Peyer's patch (tissue), 4 donors: ENCODE measurements around the gene ACOT7.

Source experiments
- POLR2A ChIP-seq, 2 donors: fragments of 450-650 bp; IDR thresholded peaks; one replicate each; pipeline ENCODE4 v1.5.1; 2017; ENCODE audit warnings: antibody characterized with exemption in 2 of 2, mild to moderate bottlenecking in 2 of 2, moderate library complexity in 2 of 2
- TF ChIP-seq, protein P1 (sequence below), 6 experiments: fragments of 450-650 bp in 4 of 6; fragments of 200-600 bp in 2 of 6; sonication (generic) in 1 of 6; IDR thresholded peaks; one replicate each; pipeline ENCODE4 v1.5.1; 2017 to 2019; ENCODE audit warnings: antibody characterized with exemption in 6 of 6, mild to moderate bottlenecking in 3 of 6, moderate library complexity in 1 of 6

DNA sequence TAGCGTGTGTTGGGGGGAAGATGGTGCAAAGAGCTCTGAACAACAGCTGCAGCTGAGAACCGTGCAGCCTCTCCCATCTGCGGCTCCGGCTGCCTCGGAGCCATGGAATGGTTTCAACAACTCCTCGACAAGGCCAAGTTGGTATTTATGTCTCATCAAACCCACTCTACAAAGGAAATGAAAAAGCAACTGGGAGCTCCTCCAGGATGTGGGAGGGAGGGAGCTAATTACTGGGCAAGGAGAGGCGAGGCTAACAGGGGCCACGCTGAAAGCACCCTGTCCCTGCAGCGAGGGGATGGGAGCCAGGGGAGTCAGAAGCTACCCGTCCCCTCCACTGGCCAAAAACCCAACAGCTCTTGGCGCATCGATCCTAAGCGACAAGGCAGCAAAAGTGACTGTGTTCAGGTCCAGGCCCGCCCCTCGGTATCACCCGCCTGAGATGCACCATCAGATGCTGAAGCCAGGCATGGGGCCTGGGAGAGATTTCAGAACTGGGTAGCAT is 63.1 kb downstream of the ACOT7 start:
- TF ChIP-seq, protein P1, sequence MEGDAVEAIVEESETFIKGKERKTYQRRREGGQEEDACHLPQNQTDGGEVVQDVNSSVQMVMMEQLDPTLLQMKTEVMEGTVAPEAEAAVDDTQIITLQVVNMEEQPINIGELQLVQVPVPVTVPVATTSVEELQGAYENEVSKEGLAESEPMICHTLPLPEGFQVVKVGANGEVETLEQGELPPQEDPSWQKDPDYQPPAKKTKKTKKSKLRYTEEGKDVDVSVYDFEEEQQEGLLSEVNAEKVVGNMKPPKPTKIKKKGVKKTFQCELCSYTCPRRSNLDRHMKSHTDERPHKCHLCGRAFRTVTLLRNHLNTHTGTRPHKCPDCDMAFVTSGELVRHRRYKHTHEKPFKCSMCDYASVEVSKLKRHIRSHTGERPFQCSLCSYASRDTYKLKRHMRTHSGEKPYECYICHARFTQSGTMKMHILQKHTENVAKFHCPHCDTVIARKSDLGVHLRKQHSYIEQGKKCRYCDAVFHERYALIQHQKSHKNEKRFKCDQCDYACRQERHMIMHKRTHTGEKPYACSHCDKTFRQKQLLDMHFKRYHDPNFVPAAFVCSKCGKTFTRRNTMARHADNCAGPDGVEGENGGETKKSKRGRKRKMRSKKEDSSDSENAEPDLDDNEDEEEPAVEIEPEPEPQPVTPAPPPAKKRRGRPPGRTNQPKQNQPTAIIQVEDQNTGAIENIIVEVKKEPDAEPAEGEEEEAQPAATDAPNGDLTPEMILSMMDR (IDR thresholded peaks at IDR 0.05), result no peak
- TF ChIP-seq POLR2A (IDR thresholded peaks at IDR 0.05), result no peak
